GM18505 (cell line): Measurements from ENCODE around the gene LARGE1.

ENCODE experiments used
- ATAC-seq: cut with Tn5 transposase; IDR thresholded peaks from one replicate; pipeline ENCODE4 v1.9.1; 2021; ENCODE audit not compliant: unreplicated experiment
- POLR2A ChIP-seq: IDR thresholded peaks from 4 replicates; pipeline ENCODE4 v1.6.1; 2011; ENCODE audit warnings: borderline replicate concordance; ENCODE audit not compliant: insufficient read depth, insufficient read length; ENCODE audit errors: extremely low read depth

The LARGE1 gene

GRCh38 chr22:33227791-33228190 lies 692.5 kb downstream of the LARGE1 start:
- no peak for ATAC-seq
- TF ChIP-seq POLR2A: no peak

DNA sequence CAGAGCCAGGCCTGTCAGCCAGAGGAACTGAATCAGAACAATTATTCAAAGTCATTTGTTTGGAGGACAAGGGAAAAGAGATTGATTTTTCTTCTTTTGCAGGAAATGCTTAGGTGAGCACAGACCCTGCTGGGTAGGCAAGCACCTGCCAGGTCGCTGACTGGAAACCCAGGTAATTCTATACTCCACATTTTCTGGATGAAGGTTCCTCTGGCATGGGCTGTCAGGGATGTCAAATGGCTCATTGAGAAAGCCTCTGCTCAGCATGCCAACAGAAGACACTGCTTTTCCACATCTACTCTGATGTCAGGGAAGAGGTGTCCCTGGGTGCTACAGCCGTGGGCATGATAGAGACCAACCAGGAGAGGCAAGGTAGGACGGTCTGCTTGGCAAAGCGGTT lies 695.4 kb downstream of the LARGE1 start:
- no peak for ATAC-seq

More for the DNA sequence above, 695.4 kb downstream of the LARGE1 start:
- TF ChIP-seq POLR2A: no peak
